H1 (cell line): ENCODE results near the gene ZC3H14. TPM values are rescaled to one million over a fixed set of nuclear protein-coding genes. Genes with fewer than 3 reads are reported as not detected.
A peak's percentile ranks its signal among the peaks of the same experiment; 100 is the strongest.

Experiments used
- CTCF ChIA-PET: fragments of 300-600 bp; sonication (Branson Sonifier 250); formaldehyde crosslinking; loops from one replicate; lab custom pipeline; 2021; ENCODE audit not compliant: partially characterized antibody; lab: Charles Lee
- POLR2A ChIA-PET: fragments of 300-600 bp; sonication (Branson Sonifier 250); formaldehyde crosslinking; loops from one replicate; lab custom pipeline; 2021; ENCODE audit warnings: inconsistent platforms; ENCODE audit not compliant: partially characterized antibody; lab: Charles Lee
- DNase-seq, 2 experiments: peaks; one replicate each; pipeline versions ENCODE4 v3.0.0 to v3.0.0-alpha.2; 2010 to 2022; ENCODE audit warnings: low spot score in 2 of 2, low read depth in 1 of 2, mixed read lengths in 1 of 2
- FAIRE-seq: peaks from 2 replicates; lab custom pipeline; 2011; peaks lifted over from hg19 to GRCh38; lab: Jason Lieb, UNC
- H2AFZ ChIP-seq: 2 replicates; pipeline ENCODE4 v1.8.1; 2012; ENCODE audit warnings: low read length, inconsistent platforms
- H2AK5ac ChIP-seq: 2 replicates; pipeline ENCODE4 v1.6.1; 2013; ENCODE audit warnings: low read depth, low read length
- H2BK120ac ChIP-seq: replicated peaks from 2 replicates; pipeline ENCODE3; 2013; ENCODE audit warnings: low read depth, low read length, inconsistent platforms
- H2BK12ac ChIP-seq: 2 replicates; pipeline ENCODE4 v1.6.1; 2013; ENCODE audit warnings: low read depth, low read length
- H2BK15ac ChIP-seq: 2 replicates; pipeline ENCODE4 v1.6.1; 2013; ENCODE audit warnings: low read length
- H2BK20ac ChIP-seq: 2 replicates; pipeline ENCODE4 v1.6.1; 2013; ENCODE audit warnings: low read length
- H2BK5ac ChIP-seq: 2 replicates; pipeline ENCODE4 v1.6.1; 2013; ENCODE audit warnings: low read depth, low read length
- H3K14ac ChIP-seq: 2 replicates; pipeline ENCODE4 v1.6.1; 2013; ENCODE audit warnings: inconsistent platforms; ENCODE audit not compliant: insufficient read length
- H3K18ac ChIP-seq: 2 replicates; pipeline ENCODE4 v1.6.1; 2013; ENCODE audit warnings: low read length; ENCODE audit errors: extremely low read depth
- H3K23ac ChIP-seq: 2 replicates; pipeline ENCODE4 v1.6.1; 2013; ENCODE audit warnings: inconsistent platforms; ENCODE audit not compliant: insufficient read length
- H3K23me2 ChIP-seq: 2 replicates; pipeline ENCODE4 v1.6.1; 2013; ENCODE audit warnings: low read depth, low read length
- H3K27ac ChIP-seq: 2 replicates; pipeline ENCODE4 v1.6.1; 2011; ENCODE audit warnings: low read depth, low read length, inconsistent platforms
- H3K27me3 ChIP-seq, 4 experiments: replicated peaks in 1 of 4; 1 replicate in 1 of 4; 2 replicates in 3 of 4; pipeline versions ENCODE4 v1.6.1 to v1.8.1; 2011 to 2013; ENCODE audit warnings: low read length in 3 of 4, mild to moderate bottlenecking in 3 of 4, inconsistent platforms in 2 of 4, mixed read lengths in 2 of 4, moderate library complexity in 1 of 4; ENCODE audit not compliant: control insufficient read depth in 3 of 4, insufficient read depth in 3 of 4; ENCODE audit errors: extremely low read depth in 1 of 4
- H3K36me3 ChIP-seq, 4 experiments: 2 replicates each; pipeline versions ENCODE4 v1.6.1 to v1.8.1; 2011 to 2013; ENCODE audit warnings: mild to moderate bottlenecking in 4 of 4, low read length in 3 of 4, moderate library complexity in 2 of 4, control low read depth in 1 of 4, inconsistent platforms in 1 of 4; ENCODE audit not compliant: insufficient read depth in 4 of 4, control insufficient read depth in 2 of 4
- H3K4ac ChIP-seq: replicated peaks from 2 replicates; pipeline ENCODE3; 2013; ENCODE audit warnings: low read length, low read depth, mixed read lengths, inconsistent platforms; ENCODE audit not compliant: insufficient read length
- H3K4me1 ChIP-seq, 4 experiments: replicated peaks in 1 of 4; 1 replicate in 1 of 4; 2 replicates in 3 of 4; pipeline versions ENCODE4 v1.6.1 to v1.8.1; 2011 to 2013; ENCODE audit warnings: low read length in 3 of 4, inconsistent platforms in 2 of 4, mixed read lengths in 1 of 4; ENCODE audit not compliant: insufficient read depth in 4 of 4, control insufficient read depth in 3 of 4
- H3K4me2 ChIP-seq, 2 experiments: 2 replicates each; pipeline versions ENCODE4 v1.6.1 to v1.8.1; 2011 to 2013; ENCODE audit warnings: low read depth in 2 of 2, low read length in 2 of 2, control low read depth in 1 of 2, inconsistent platforms in 1 of 2, mild to moderate bottlenecking in 1 of 2; ENCODE audit not compliant: insufficient read depth in 1 of 2
- H3K4me3 ChIP-seq, 4 experiments: fragments of 200-600, 300-600 bp in 1 of 4; sonication (generic), shearing (Covaris generic), sonication (Bioruptor Twin) in 1 of 4; 2 replicates each; pipeline versions ENCODE4 v1.5.1 to v1.8.1; 2011 to 2016; ENCODE audit warnings: low read length in 4 of 4, low read depth in 3 of 4, control low read depth in 2 of 4, inconsistent platforms in 2 of 4, mild to moderate bottlenecking in 2 of 4, mixed read lengths in 1 of 4, moderate library complexity in 1 of 4; ENCODE audit not compliant: insufficient read depth in 2 of 4; ENCODE audit errors: extremely low read depth in 1 of 4
- H3K56ac ChIP-seq: replicated peaks from 2 replicates; pipeline ENCODE3; 2013; ENCODE audit warnings: low read depth, mild to moderate bottlenecking, mixed read lengths, low read length, inconsistent platforms; ENCODE audit not compliant: insufficient read length
- H3K79me1 ChIP-seq: 2 replicates; pipeline ENCODE4 v1.6.1; 2013; ENCODE audit warnings: low read depth, low read length, control low read depth
- H3K79me2 ChIP-seq, 2 experiments: 2 replicates each; pipeline versions ENCODE4 v1.6.1 to v1.8.1; 2012 to 2013; ENCODE audit warnings: low read length in 2 of 2, mild to moderate bottlenecking in 2 of 2, inconsistent platforms in 1 of 2; ENCODE audit not compliant: insufficient read depth in 2 of 2, control insufficient read depth in 1 of 2
- H3K9ac ChIP-seq, 4 experiments: replicated peaks in 1 of 4; 1 replicate in 1 of 4; 2 replicates in 3 of 4; pipeline versions ENCODE4 v1.6.1 to v1.8.1; 2011 to 2013; ENCODE audit warnings: low read depth in 3 of 4, low read length in 3 of 4, control low read depth in 2 of 4, mild to moderate bottlenecking in 2 of 4, moderate library complexity in 2 of 4, inconsistent platforms in 1 of 4; ENCODE audit errors: extremely low read depth in 1 of 4
- H3K9me3 ChIP-seq, 2 experiments: 2 replicates each; pipeline versions ENCODE4 v1.6.1 to v1.8.1; 2012 to 2013; ENCODE audit warnings: mild to moderate bottlenecking in 2 of 2, moderate library complexity in 2 of 2, control low read depth in 1 of 2, inconsistent platforms in 1 of 2, low read depth in 1 of 2, low read length in 1 of 2, mixed read lengths in 1 of 2; ENCODE audit not compliant: insufficient read depth in 2 of 2
- H4K20me1 ChIP-seq, 2 experiments: replicated peaks in 1 of 2; 2 replicates each; pipeline versions ENCODE3 to v1.8.1; 2011 to 2013; ENCODE audit warnings: inconsistent platforms in 2 of 2, low read length in 2 of 2, mild to moderate bottlenecking in 1 of 2; ENCODE audit not compliant: insufficient read depth in 2 of 2, control insufficient read depth in 1 of 2
- H4K5ac ChIP-seq: 2 replicates; pipeline ENCODE4 v1.6.1; 2013; ENCODE audit warnings: low read length, low read depth, mixed read lengths, inconsistent platforms; ENCODE audit not compliant: insufficient read length
- H4K8ac ChIP-seq: 2 replicates; pipeline ENCODE4 v1.8.0; 2013; ENCODE audit warnings: mild to moderate bottlenecking, moderate library complexity, low read length, inconsistent platforms; ENCODE audit not compliant: insufficient read depth; ENCODE audit errors: extremely low read depth
- H4K91ac ChIP-seq: replicated peaks from 2 replicates; pipeline ENCODE3; 2013; ENCODE audit warnings: low read length, mixed read lengths, inconsistent platforms; ENCODE audit not compliant: insufficient read length
- BRCA1 ChIP-seq: IDR thresholded peaks from 2 replicates; pipeline ENCODE4 v1.6.1; 2012; ENCODE audit warnings: low read depth, low read length, improper control_type of control experiment
- EP300 ChIP-seq, 2 experiments: IDR thresholded peaks; 1 replicate in 1 of 2; 2 replicates in 1 of 2; pipeline ENCODE4 v1.6.1; 2011 to 2012; ENCODE audit warnings: low read depth in 2 of 2, low read length in 2 of 2, mild to moderate bottlenecking in 2 of 2, borderline replicate concordance in 1 of 2, inconsistent platforms in 1 of 2, moderate library complexity in 1 of 2
- MAFK ChIP-seq: IDR thresholded peaks from 2 replicates; pipeline ENCODE4 v1.6.1; 2012; ENCODE audit warnings: low read depth, mild to moderate bottlenecking, improper control_type of control experiment, low read length
- RBBP5 ChIP-seq: IDR thresholded peaks from 2 replicates; pipeline ENCODE4 v1.7.1; 2012; ENCODE audit warnings: low read depth, mild to moderate bottlenecking, inconsistent platforms, low read length, moderate library complexity, borderline replicate concordance
- SIRT6 ChIP-seq: IDR thresholded peaks from one replicate; pipeline ENCODE4 v1.7.1; 2012; ENCODE audit warnings: low read length, inconsistent platforms
- SP1 ChIP-seq: IDR thresholded peaks from 2 replicates; pipeline ENCODE4 v1.6.1; 2011; ENCODE audit warnings: low read depth, low read length
- WGBS, 2 experiments: shearing (Covaris generic) in 1 of 2; methylation state at CpG; one replicate each; pipeline versions ENCODE4 v1.1.6 to v1.1.7; 2013 to 2015; ENCODE audit warnings: low lambda C conversion rate in 2 of 2, mixed read lengths in 2 of 2, inconsistent platforms in 1 of 2, low coverage in 1 of 2, missing lambda C conversion rate in 1 of 2; ENCODE audit not compliant: insufficient replicate concordance in 2 of 2, insufficient coverage in 1 of 2, insufficient read length in 1 of 2; ENCODE audit errors: extremely low coverage in 1 of 2, missing lambda C conversion rate in 1 of 2; 5-methylcytosine and 5-hydroxymethylcytosine counted together
- polyA plus RNA-seq, 7 experiments: library from polyadenylated mRNA; depleted of rRNA in 3 of 7; stranded (reverse) in 5 of 7; unstranded in 2 of 7; fragments of >200 nt in 5 of 7; fragments of 200-250 nt in 2 of 7; gene quantifications; 1 replicate in 5 of 7; 2 replicates in 1 of 7; 4 replicates in 1 of 7; pipeline versions ENCODE4 v1.2.1 to v1.2.3, GENCODE V29; 2011 to 2013; ENCODE audit warnings: missing spikeins in 2 of 7, mixed read lengths in 2 of 7
- total RNA-seq: library from RNA; stranded (reverse); fragmentation: NEBNext Ultra II Directional; extraction: Animal tissue kit (Norgen Biotek cat#: 25700); gene quantifications from 2 replicates; pipeline ENCODE4 v1.2.1, GENCODE V29; 2021
- TF ChIP-seq, protein P1 (sequence below): IDR thresholded peaks from 2 replicates; pipeline ENCODE4 v1.6.1; 2012; ENCODE audit warnings: low read length, inconsistent platforms
- TF ChIP-seq, protein P2 (sequence below): IDR thresholded peaks from 2 replicates; pipeline ENCODE4 v1.6.1; 2012; ENCODE audit warnings: inconsistent platforms

ZC3H14 gene
- total and polyA plus RNA-seq, 2 of the 8 experiments (the other 6 are each of a cell fraction or from before 2014, with no cell fraction given): 86.0 to 99.1 TPM

DNA sequence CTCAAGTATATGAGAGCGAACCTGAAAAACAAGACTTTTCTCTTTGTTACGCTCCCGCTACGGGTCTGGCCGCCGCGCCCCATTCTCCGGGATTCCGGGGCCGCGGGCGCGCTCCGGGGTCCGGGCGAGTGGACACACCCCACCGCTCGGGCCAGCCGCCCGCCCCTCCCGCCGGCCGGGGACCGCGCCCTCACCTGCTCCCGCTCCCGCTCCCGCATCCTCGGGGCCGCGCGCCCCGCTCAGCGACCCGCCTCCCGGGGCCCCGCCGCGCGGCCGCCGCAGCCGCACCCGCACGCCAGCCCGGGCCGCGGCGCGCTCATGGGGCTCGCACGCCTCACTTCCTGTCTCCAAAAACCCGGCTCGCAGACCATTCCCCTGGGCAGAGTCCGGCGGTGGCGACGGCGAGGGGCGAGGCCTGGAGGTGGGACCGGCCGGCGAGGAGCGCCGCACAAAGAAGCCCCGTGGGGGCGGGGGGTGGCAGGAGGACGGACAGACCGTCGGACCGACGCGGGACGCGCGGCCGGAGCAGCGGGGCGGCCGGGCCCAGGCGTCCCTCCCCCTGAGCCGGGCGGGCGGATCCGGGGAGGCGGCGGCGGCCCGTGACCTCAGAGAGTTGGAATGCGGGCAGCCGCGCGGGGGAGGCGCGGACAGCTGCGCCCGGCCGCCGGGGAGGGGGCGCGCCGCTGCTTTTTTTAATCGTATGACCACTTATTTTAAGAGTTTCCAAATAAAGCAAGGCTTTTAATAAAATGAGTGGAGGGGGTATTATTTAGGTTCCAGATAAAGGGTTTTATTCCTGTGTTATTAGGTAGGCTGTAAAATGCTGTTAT, 8.2 kb upstream of the ZC3H14 start, which contains the start of gene PTPN21:
Gene PTPN21, minus strand, starts transcription at position 551 of the 830 bp plus-strand sequence. CDS start 4,590 bp downstream, outside the sequence.
- no peak for FAIRE-seq
- ChIA-PET POLR2A (interaction anchor here (0.9 to 1.3 kb wide), 3 partner anchors 9 to 27 kb away, joined by 3 to 4 read pairs (median 4); no protein-coding TSS in a partner anchor), CTCF (interaction anchor here (0.7 to 1.2 kb wide), 2 partner anchors 9 to 540 kb away, joined by 3 to 5 read pairs; no protein-coding TSS in a partner anchor)
- TF ChIP-seq BRCA1 (no peak), SP1 (no peak), SIRT6 (no peak), MAFK (no peak), RBBP5 (peak; percentile 52; the same call in 1 of the 2 replicates), EP300 (IDR thresholded peaks at IDR 0.05; ENCODE audit: borderline replicate concordance in 1 of 2, low read depth in 2 of 2, low read length in 2 of 2) (peak in 1 of 2 experiments; percentile 73; a peak in 1 of 3 replicates)
- TF ChIP-seq, protein P1, sequence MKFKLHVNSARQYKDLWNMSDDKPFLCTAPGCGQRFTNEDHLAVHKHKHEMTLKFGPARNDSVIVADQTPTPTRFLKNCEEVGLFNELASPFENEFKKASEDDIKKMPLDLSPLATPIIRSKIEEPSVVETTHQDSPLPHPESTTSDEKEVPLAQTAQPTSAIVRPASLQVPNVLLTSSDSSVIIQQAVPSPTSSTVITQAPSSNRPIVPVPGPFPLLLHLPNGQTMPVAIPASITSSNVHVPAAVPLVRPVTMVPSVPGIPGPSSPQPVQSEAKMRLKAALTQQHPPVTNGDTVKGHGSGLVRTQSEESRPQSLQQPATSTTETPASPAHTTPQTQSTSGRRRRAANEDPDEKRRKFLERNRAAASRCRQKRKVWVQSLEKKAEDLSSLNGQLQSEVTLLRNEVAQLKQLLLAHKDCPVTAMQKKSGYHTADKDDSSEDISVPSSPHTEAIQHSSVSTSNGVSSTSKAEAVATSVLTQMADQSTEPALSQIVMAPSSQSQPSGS: no peak
- TF ChIP-seq, protein P2, sequence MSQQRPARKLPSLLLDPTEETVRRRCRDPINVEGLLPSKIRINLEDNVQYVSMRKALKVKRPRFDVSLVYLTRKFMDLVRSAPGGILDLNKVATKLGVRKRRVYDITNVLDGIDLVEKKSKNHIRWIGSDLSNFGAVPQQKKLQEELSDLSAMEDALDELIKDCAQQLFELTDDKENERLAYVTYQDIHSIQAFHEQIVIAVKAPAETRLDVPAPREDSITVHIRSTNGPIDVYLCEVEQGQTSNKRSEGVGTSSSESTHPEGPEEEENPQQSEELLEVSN: 0 out of 2 replicates have a peak, but pooled peaks have one; percentile 21

More for the DNA sequence above, 8.2 kb upstream of the ZC3H14 start, which contains the start of gene PTPN21:
- peak within 1 kb of the TSS; percentile 19 for H2AFZ ChIP-seq
- no peak within 1 kb of the TSS for H2BK5ac ChIP-seq
- peak within 1 kb of the TSS; percentile 46; the same call in 1 of the 2 replicates for H2AK5ac ChIP-seq
- peaks cover 0 to 14% of the 10 kb centered on the region in 2 experiments; a peak in 3 of 4 replicates for H3K79me2 ChIP-seq
- no peak within 1 kb of the TSS for H4K91ac ChIP-seq
- H3K36me3 ChIP-seq: no peaks in the 10 kb centered on the region
- H3K4me1 ChIP-seq: peaks cover 0 to 10% (median 3%) of the 10 kb centered on the region in 4 experiments; a peak in 3 of 7 replicates
- no peak within 1 kb of the TSS for H2BK15ac ChIP-seq
- H4K8ac ChIP-seq: peak within 1 kb of the TSS; percentile 93
- peaks cover 6% of the 10 kb centered on the region; the same call in 1 of the 2 replicates for H3K23me2 ChIP-seq
- no peaks in the 10 kb centered on the region for H3K79me1 ChIP-seq
- H2BK120ac ChIP-seq: no peak within 1 kb of the TSS
- DNase-seq: peak in 1 of 2 experiments; percentile 83
- peak within 1 kb of the TSS; percentile 75; the same call in 1 of the 2 replicates for H3K27ac ChIP-seq
- peak within 1 kb of the TSS; percentile 40; the same call in 1 of the 2 replicates for H2BK12ac ChIP-seq
- no peak within 1 kb of the TSS for H3K56ac ChIP-seq
- H3K4ac ChIP-seq: no peak within 1 kb of the TSS
- H3K14ac ChIP-seq: no peak within 1 kb of the TSS
- no peak within 1 kb of the TSS for H3K23ac ChIP-seq
- H2BK20ac ChIP-seq: no peak within 1 kb of the TSS
- H3K4me3 ChIP-seq: peak within 1 kb of the TSS; percentile 90 to 93 (median 92)
- 4% methylated on average over 22 of the region's 103 CpGs; no CpG with 5 or more reads in 1 of the 2 experiments for WGBS, 2 experiments
- peak within 1 kb of the TSS; percentile 29 for H4K5ac ChIP-seq
- no peaks in the 10 kb centered on the region for H3K27me3 ChIP-seq
- peak within 1 kb of the TSS; percentile 72 to 93 (median 86) for H3K9ac ChIP-seq
- H3K4me2 ChIP-seq: peak within 1 kb of the TSS; percentile 85 to 86
- no peaks in the 10 kb centered on the region for H3K9me3 ChIP-seq
- H4K20me1 ChIP-seq: no peaks in the 10 kb centered on the region
- peak within 1 kb of the TSS; percentile 28; the same call in 1 of the 2 replicates for H3K18ac ChIP-seq
